ENCODE data around the gene CDHR3. TPM values are rescaled to one million over a fixed set of nuclear protein-coding genes. Genes with fewer than 3 reads are reported as not detected.

Gene CDHR3
- total RNA-seq, 1 experiment from 2014 or later = 6.5 TPM

DNA sequence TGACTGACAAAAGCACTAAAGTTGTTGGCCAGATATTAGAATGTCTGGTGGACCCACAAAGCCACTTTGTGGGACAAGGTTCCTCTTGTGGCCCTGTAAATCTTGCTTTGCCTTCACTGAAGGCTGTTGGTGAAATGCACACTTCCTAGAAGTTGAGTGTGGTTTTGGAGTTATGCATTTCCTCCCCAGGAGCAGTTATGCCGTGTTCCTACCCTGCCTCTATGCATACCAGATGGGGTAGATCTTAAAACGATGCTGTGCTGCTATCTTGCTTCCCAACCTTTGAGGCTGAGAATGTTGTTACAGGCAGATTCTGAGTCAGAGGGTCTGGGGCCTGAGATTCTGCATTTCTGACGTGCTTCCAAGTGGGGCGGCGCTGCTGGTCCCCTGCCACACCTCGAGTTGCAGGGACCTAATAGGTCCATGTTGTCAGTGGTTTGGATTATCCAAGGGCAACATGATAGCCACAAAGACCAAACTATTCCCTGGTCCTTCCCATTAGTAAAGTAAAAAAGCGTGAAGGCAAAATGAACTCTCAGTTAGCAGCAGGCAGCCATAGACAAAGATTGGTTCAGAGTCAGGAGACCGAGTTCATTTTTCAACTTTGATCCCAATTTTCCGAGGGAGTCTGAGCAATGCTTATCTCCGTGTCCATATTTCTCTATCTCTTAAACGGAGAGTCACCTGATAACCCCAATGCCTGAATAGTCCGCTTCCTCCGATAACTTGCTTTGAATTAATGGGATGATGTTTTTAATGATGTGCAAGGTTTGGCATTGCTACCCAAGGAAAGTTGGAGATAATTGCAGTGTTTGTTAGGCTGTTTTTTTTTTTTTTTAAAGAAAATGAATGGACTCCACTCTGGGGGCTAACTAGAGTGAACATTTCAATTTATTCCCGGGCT lies 55.8 kb downstream of the CDHR3 start:
- H3K27ac ChIP-seq (ENCODE audit: low read length) = no peak overlapping the region
- H3K4me3 ChIP-seq (ENCODE audit: low read depth in 2 of 2, low read length in 2 of 2) = no peak overlapping the region
- ATAC-seq (no peak), DNase-seq (ENCODE audit: low read depth, low spot score) (no peak)
- in situ Hi-C loops (cut with HindIII; ENCODE audit: low pct_unique_long_range_greater_than_20kb, low sequenced_read_pairs) = no loop called here
- no peaks in the 10 kb centered on the region for H3K9me3 ChIP-seq (ENCODE audit: control insufficient read depth, insufficient read depth, low read depth, low read length)
- CTCF ChIA-PET = interaction anchor here (0.7 kb wide), 1 partner anchor 136 kb away, joined by 4 read pairs; no protein-coding TSS in a partner anchor
- intact Hi-C loops (cut with micrococcal nuclease; ENCODE audit: unreplicated experiment) = no loop called here
- POLR2A ChIA-PET = interaction anchor here (0.7 kb wide), 1 partner anchor 8 kb away, joined by 3 read pairs; no protein-coding TSS in a partner anchor
- TF ChIP-seq, protein P1, sequence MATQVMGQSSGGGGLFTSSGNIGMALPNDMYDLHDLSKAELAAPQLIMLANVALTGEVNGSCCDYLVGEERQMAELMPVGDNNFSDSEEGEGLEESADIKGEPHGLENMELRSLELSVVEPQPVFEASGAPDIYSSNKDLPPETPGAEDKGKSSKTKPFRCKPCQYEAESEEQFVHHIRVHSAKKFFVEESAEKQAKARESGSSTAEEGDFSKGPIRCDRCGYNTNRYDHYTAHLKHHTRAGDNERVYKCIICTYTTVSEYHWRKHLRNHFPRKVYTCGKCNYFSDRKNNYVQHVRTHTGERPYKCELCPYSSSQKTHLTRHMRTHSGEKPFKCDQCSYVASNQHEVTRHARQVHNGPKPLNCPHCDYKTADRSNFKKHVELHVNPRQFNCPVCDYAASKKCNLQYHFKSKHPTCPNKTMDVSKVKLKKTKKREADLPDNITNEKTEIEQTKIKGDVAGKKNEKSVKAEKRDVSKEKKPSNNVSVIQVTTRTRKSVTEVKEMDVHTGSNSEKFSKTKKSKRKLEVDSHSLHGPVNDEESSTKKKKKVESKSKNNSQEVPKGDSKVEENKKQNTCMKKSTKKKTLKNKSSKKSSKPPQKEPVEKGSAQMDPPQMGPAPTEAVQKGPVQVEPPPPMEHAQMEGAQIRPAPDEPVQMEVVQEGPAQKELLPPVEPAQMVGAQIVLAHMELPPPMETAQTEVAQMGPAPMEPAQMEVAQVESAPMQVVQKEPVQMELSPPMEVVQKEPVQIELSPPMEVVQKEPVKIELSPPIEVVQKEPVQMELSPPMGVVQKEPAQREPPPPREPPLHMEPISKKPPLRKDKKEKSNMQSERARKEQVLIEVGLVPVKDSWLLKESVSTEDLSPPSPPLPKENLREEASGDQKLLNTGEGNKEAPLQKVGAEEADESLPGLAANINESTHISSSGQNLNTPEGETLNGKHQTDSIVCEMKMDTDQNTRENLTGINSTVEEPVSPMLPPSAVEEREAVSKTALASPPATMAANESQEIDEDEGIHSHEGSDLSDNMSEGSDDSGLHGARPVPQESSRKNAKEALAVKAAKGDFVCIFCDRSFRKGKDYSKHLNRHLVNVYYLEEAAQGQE (IDR thresholded peaks at IDR 0.05; ENCODE audit: insufficient read depth in 1 of 2, low read depth in 2 of 2, low read length in 1 of 2) = no peak
- TF ChIP-seq TCF7L2 (IDR thresholded peaks at IDR 0.05; ENCODE audit: low read depth, low read length) = no peak
- no peak for TF ChIP-seq SIN3A (IDR thresholded peaks at IDR 0.05; ENCODE audit: borderline replicate concordance, insufficient read depth, low read depth, low read length)
- TF ChIP-seq POLR2AphosphoS5 (IDR thresholded peaks at IDR 0.05; ENCODE audit: low read depth, low read length) = no peak
- TF ChIP-seq, protein P2, sequence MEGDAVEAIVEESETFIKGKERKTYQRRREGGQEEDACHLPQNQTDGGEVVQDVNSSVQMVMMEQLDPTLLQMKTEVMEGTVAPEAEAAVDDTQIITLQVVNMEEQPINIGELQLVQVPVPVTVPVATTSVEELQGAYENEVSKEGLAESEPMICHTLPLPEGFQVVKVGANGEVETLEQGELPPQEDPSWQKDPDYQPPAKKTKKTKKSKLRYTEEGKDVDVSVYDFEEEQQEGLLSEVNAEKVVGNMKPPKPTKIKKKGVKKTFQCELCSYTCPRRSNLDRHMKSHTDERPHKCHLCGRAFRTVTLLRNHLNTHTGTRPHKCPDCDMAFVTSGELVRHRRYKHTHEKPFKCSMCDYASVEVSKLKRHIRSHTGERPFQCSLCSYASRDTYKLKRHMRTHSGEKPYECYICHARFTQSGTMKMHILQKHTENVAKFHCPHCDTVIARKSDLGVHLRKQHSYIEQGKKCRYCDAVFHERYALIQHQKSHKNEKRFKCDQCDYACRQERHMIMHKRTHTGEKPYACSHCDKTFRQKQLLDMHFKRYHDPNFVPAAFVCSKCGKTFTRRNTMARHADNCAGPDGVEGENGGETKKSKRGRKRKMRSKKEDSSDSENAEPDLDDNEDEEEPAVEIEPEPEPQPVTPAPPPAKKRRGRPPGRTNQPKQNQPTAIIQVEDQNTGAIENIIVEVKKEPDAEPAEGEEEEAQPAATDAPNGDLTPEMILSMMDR (IDR thresholded peaks at IDR 0.05) = no peak
- H3K36me3 ChIP-seq (ENCODE audit: control insufficient read depth, insufficient read depth, low read length) = no peaks in the 10 kb centered on the region
- no peaks in the 10 kb centered on the region for H3K27me3 ChIP-seq (ENCODE audit: control insufficient read depth, insufficient read depth, low read length)
- H3K4me1 ChIP-seq (ENCODE audit: control insufficient read depth, insufficient read depth, low read length) = no peaks in the 10 kb centered on the region; the same call in 1 of the 2 replicates
- BruUV-seq (replicated peaks) = no TSS peak

DNA sequence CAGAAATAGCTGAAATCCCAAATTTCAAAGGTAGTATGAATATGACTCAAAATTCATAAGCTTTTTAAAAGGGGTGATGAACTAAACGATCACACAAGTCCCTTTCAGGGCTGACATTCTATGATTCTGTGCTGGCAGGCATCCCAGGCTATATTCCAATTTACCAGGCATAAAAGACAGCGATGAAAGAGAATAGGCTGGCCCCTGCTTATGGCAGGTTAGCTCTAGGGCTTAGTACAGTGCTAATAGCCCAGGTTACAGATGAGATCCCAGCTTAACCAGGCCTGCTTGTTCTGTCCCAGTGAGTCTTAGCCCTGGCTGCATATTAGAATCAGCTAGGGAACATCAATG lies 56.4 kb downstream of the CDHR3 start:
- Histone ChIP-seq H3K36me3 (ENCODE audit: control insufficient read depth, insufficient read depth, low read length) (no peaks in the 10 kb centered on the region), H3K27me3 (ENCODE audit: control insufficient read depth, insufficient read depth, low read length) (no peaks in the 10 kb centered on the region), H3K27ac (ENCODE audit: low read length) (no peak overlapping the region), H3K4me1 (ENCODE audit: control insufficient read depth, insufficient read depth, low read length) (no peaks in the 10 kb centered on the region; the same call in 1 of the 2 replicates), H3K9me3 (ENCODE audit: control insufficient read depth, insufficient read depth, low read depth, low read length) (no peaks in the 10 kb centered on the region), H3K4me3 (ENCODE audit: low read depth in 2 of 2, low read length in 2 of 2) (no peak overlapping the region)
- ChIA-PET CTCF (interaction anchor here (0.7 kb wide), 1 partner anchor 136 kb away, joined by 4 read pairs; no protein-coding TSS in a partner anchor), POLR2A (interaction anchor here (0.7 kb wide), 1 partner anchor 9 kb away, joined by 3 read pairs; no protein-coding TSS in a partner anchor)
- TF ChIP-seq, protein P1 (IDR thresholded peaks at IDR 0.05; ENCODE audit: insufficient read depth in 1 of 2, low read depth in 2 of 2, low read length in 1 of 2) = no peak
- TF ChIP-seq SIN3A (IDR thresholded peaks at IDR 0.05; ENCODE audit: borderline replicate concordance, insufficient read depth, low read depth, low read length) (no peak), TCF7L2 (IDR thresholded peaks at IDR 0.05; ENCODE audit: low read depth, low read length) (no peak), POLR2AphosphoS5 (IDR thresholded peaks at IDR 0.05; ENCODE audit: low read depth, low read length) (no peak)
- TF ChIP-seq, protein P2 (IDR thresholded peaks at IDR 0.05) = no peak
- in situ Hi-C loops (cut with HindIII; ENCODE audit: low pct_unique_long_range_greater_than_20kb, low sequenced_read_pairs) (no loop called here), intact Hi-C loops (cut with micrococcal nuclease; ENCODE audit: unreplicated experiment) (no loop called here)
- BruUV-seq (replicated peaks) = no TSS peak
- ATAC-seq (no peak), DNase-seq (ENCODE audit: low read depth, low spot score) (no peak)

All from Panc1 (cell line).